Measurements from ENCODE around the gene RHOT2. TPM values are rescaled to one million over a fixed set of nuclear protein-coding genes. Genes with fewer than 3 reads are reported as not detected.

RHOT2 gene
- total RNA-seq, 2 experiments from 2014 or later: 123 to 128 TPM

DNA sequence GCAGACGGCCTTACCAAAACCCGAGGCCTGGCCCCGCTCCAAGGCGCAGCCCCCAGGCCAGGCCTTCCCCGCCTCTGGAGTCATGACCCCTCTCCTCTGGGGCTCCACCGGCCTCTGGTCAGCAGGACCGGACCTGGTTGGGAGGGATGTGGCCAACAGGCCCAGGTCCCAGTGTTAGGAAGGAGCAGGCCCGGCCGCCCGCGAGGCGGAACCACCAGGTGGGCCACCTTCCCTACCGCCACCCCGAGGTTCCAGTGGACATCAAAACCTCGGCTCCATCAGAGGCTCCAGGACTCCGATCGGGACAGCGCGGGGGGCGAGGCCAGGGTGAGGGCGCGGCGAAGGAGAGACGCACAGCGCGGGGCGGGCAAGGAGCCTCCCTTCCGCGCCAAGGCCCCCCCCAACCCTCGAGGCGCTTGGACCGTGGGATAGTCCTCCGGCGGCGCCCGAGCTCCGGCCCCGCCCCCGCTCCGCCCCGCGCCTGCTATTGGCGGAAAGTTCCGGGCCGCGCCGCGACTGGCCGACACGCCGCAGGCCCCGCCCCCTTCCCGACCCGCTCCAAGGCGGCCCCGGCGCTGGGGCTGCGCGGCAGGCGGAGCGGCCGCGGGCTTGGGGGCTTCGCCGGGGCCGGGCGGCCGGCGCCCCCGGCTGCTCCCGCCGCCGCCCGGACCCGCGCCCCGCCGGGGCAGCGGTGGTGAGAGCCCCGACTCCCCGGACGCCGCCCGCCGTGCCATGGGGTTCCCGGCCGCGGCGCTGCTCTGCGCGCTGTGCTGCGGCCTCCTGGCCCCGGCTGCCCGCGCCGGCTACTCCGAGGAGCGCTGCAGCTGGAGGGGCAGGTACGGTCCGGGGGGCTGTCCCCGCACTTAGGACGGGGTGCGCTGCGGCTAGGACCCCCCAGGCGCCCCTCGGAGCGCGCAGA, 46.9 kb downstream of the RHOT2 start, which contains the start of gene METRN:
METRN (plus strand) TSS at position 561 of the 919 bp plus-strand sequence; CDS start at position 733, 172 bp downstream.
- peak within 1 kb of the TSS; percentile 72 for H3K4me3 Mint-ChIP-seq
- no peaks in the 10 kb centered on the region for H3K36me3 Mint-ChIP-seq
- peaks cover 24% of the 10 kb centered on the region for H3K27me3 Mint-ChIP-seq
- DNase-seq: peak; percentile 96
- no peaks in the 10 kb centered on the region for H3K9me3 Mint-ChIP-seq
- peaks cover 15% of the 10 kb centered on the region for H3K4me1 Mint-ChIP-seq
- H3K27ac Mint-ChIP-seq: no peak within 1 kb of the TSS

DNA sequence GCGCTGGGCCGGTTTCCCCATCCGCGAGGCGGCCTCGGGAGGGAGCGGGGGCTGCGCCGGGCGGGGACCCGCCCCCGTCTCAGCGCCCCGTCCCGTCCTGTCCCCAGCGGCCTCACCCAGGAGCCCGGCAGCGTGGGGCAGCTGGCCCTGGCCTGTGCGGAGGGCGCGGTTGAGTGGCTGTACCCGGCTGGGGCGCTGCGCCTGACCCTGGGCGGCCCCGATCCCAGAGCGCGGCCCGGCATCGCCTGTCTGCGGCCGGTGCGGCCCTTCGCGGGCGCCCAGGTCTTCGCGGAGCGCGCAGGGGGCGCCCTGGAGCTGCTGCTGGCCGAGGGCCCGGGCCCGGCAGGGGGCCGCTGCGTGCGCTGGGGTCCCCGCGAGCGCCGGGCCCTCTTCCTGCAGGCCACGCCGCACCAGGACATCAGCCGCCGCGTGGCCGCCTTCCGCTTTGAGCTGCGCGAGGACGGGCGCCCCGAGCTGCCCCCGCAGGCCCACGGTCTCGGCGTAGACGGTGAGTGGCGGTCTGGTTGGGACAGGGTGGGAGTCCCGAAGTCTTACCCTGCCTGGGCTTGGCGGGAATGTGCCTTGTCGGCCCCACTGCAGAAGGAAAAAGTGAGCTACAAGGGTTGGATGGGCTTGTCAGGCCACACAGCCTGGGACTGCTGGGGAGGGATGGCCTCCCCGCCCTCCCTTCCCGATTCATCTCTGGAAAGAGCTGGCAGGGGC, 47.7 kb downstream of the RHOT2 start:
- H3K27me3 Mint-ChIP-seq: peaks cover 16% of the 10 kb centered on the region
- H3K4me1 Mint-ChIP-seq: peaks cover 20% of the 10 kb centered on the region
- H3K9me3 Mint-ChIP-seq: no peaks in the 10 kb centered on the region
- no peaks in the 10 kb centered on the region for H3K36me3 Mint-ChIP-seq
- peak overlapping the region; percentile 72 for H3K4me3 Mint-ChIP-seq
- DNase-seq: peak; percentile 42
- no peak overlapping the region for H3K27ac Mint-ChIP-seq

DNA sequence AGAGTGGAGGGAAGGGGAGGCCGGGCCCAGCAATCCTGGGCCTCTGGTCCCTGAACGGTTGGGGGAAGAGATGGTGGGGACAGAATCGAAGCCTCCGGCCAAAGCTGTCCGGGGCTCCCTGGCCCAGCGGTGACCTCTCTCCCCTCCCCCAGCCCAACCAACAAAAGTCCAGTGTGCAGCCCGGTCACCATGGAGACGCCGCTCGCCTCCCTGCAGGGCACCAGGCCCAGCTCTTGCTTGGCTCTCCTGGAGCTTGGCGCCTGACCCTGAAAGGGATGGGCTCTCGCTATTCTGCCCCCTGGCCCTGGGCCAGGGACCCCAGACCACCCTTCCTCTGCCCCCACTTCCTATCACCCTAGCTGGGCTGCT, 48.3 kb downstream of the RHOT2 start:
- Mint-ChIP-seq H3K27me3 (peaks cover 13% of the 10 kb centered on the region), H3K27ac (no peak overlapping the region)

DNA sequence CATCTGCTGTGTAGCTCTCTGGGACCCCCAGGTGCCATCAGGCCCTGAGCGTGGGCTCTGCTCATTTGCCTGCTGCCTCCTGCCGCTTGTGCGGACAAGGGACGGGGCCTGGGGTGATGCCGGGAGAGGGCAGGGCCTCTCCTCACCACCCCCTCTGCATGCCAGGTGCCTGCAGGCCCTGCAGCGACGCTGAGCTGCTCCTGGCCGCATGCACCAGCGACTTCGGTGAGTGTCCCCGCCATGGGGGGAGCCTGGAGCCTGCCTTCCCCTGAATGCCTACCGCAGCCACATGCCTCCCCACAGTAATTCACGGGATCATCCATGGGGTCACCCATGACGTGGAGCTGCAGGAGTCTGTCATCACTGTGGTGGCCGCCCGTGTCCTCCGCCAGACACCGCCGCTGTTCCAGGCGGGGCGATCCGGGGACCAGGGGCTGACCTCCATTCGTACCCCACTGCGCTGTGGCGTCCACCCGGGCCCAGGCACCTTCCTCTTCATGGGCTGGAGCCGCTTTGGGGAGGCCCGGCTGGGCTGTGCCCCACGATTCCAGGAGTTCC, 48.9 kb downstream of the RHOT2 start:
- no peaks in the 10 kb centered on the region for H3K36me3 Mint-ChIP-seq
- no peak for DNase-seq
- H3K4me3 Mint-ChIP-seq: no peak overlapping the region
- H3K27me3 Mint-ChIP-seq: peaks cover 11% of the 10 kb centered on the region
- no peak overlapping the region for H3K27ac Mint-ChIP-seq
- no peaks in the 10 kb centered on the region for H3K9me3 Mint-ChIP-seq
- peaks cover 20% of the 10 kb centered on the region for H3K4me1 Mint-ChIP-seq

More for the DNA sequence above, 48.3 kb downstream of the RHOT2 start:
- H3K9me3 Mint-ChIP-seq: no peaks in the 10 kb centered on the region
- H3K4me3 Mint-ChIP-seq: peak overlapping the region; percentile 72
- DNase-seq: no peak
- H3K36me3 Mint-ChIP-seq: no peaks in the 10 kb centered on the region
- H3K4me1 Mint-ChIP-seq: peaks cover 20% of the 10 kb centered on the region

GRCh38 chr16:717450-718245, 49.7 kb downstream of the RHOT2 start:
- H3K27me3 Mint-ChIP-seq: peaks cover 9% of the 10 kb centered on the region
- H3K4me1 Mint-ChIP-seq: peaks cover 20% of the 10 kb centered on the region
- H3K4me3 Mint-ChIP-seq: no peak overlapping the region
- DNase-seq: no peak
- H3K36me3 Mint-ChIP-seq: no peaks in the 10 kb centered on the region
- no peak overlapping the region for H3K27ac Mint-ChIP-seq
- no peaks in the 10 kb centered on the region for H3K9me3 Mint-ChIP-seq

DNA sequence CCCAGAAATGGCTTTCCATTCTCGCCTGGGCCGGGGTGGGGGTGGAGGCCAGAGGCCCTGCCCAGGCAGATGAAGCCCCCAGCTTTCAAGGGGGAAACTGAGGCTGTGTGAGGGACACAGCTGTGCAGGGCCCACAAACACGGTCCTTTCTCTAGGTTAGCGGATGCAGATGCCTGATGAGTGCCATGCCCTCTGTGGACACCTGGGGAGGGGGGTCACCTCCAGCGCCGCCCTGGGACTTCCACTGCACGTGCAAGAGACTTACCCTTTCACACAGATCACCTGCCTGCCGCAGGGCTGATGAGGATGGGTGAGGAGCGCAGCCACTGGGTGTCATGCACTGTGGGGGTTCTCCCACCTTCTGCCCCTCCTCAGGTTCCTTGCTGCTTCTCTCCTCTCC, 50.5 kb downstream of the RHOT2 start:
- Mint-ChIP-seq H3K4me3 (no peak overlapping the region), H3K27ac (no peak overlapping the region), H3K4me1 (peaks cover 20% of the 10 kb centered on the region), H3K9me3 (no peaks in the 10 kb centered on the region), H3K27me3 (peaks cover 4% of the 10 kb centered on the region), H3K36me3 (no peaks in the 10 kb centered on the region)
- no peak for DNase-seq

DNA sequence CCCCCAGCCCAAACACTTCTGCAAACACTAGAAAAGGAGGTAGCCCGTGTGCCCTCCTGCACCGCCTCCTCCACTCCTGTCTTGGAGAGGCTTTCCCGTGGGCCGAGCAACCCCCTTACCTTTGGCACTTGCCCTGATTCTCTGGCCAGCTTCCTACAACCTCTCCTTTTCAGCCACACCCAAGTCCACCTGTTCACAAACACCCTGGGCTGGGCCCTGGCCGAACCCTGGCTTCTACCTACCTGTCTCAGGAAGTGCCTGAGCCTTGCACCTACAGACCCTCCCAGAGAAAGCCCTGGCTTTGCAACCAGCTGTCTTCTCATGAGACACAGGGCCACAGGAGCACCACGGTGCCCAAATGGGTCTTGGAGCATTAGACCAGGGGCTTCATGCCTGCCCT, 51.0 kb downstream of the RHOT2 start:
- Mint-ChIP-seq H3K9me3 (no peaks in the 10 kb centered on the region), H3K27ac (peak overlapping the region; percentile 62), H3K4me1 (peaks cover 20% of the 10 kb centered on the region), H3K27me3 (peaks cover 3% of the 10 kb centered on the region), H3K36me3 (no peaks in the 10 kb centered on the region), H3K4me3 (peak overlapping the region; percentile 68)
- no peak for DNase-seq

- peaks cover 17% of the 10 kb centered on the region for H3K4me1 Mint-ChIP-seq
- no peaks in the 10 kb centered on the region for H3K27me3 Mint-ChIP-seq
- DNase-seq: peak; percentile 42
- H3K36me3 Mint-ChIP-seq: no peaks in the 10 kb centered on the region
- peak overlapping the region; percentile 87 for H3K4me3 Mint-ChIP-seq
- H3K9me3 Mint-ChIP-seq: no peaks in the 10 kb centered on the region
- peak overlapping the region; percentile 84 for H3K27ac Mint-ChIP-seq
Observed at GRCh38 chr16:719815-720446, 52.0 kb downstream of the RHOT2 start.

DNA sequence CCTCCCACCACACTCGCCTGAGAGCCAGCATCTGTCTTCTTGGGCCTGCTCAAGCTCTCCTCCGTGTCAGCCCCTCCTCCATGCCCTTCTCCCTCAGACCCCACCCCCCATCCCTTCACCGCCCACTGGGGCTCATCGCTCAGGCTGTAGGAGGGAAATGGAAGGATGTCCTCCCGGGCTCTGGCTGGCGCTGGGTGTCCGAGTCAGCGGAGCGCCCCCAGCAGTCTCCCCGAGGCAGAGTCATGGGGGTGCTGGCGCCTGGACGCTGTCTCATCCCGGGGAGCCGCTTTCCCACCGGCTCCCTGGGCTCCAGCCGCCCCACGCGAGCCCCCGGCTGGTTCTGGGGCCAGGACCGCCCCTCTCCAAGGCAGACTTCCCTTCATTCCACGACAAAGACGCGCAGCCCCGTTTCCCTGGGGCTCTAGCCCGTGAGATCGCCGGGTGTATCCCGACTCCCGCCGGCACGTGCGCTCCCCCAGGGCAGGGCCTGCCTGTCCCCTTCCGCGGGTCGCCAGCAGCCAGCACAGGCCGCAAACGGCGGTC, 52.6 kb downstream of the RHOT2 start:
- DNase-seq: peak; percentile 76
- Mint-ChIP-seq H3K27me3 (no peaks in the 10 kb centered on the region), H3K36me3 (no peaks in the 10 kb centered on the region), H3K4me3 (peak overlapping the region; percentile 87), H3K9me3 (no peaks in the 10 kb centered on the region), H3K27ac (peak overlapping the region; percentile 84), H3K4me1 (peaks cover 17% of the 10 kb centered on the region)

DNA sequence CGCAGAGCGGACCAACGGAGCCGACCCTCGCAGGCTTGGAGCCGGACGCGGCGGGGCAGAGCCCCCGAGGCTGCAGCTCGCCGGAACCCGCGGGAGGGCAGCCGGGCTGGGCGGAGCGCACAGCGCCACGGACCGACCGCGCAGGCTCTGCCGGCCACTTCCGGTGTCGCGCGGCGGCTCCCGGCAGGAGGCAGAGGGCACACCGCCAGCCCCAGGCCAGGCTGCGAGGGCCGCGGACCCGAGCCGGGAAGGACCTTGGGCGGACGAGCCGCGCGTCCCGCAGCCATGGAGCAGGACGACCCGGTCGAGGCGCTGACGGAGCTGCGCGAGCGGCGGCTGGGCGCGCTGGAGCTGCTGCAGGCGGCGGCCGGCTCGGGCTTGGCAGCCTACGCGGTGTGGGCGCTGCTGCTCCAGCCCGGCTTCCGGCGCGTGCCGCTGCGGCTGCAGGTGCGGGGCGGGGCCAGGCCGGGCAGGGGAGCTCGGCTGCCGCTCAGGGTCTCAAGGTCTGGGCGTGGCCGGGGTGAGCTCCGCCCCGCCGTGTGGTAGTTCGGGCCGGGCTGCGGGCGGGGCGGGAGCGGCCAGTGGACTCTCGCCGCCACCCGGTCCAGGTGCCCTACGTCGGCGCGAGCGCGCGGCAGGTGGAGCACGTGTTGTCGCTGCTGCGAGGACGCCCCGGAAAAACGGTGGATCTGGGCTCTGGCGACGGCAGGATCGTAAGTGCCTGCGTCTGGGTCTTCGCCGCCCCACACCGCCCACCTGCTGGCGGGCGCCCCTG, 53.2 kb downstream of the RHOT2 start, which contains the start of gene ANTKMT:
ANTKMT (plus strand) TSS at position 157 of the 775 bp plus-strand sequence; CDS start at position 286, 129 bp downstream.
- peak within 1 kb of the TSS; percentile 84 for H3K27ac Mint-ChIP-seq
- H3K9me3 Mint-ChIP-seq: no peaks in the 10 kb centered on the region
- peak within 1 kb of the TSS; percentile 87 for H3K4me3 Mint-ChIP-seq
- DNase-seq: peak; percentile 92
- H3K36me3 Mint-ChIP-seq: no peaks in the 10 kb centered on the region
- H3K4me1 Mint-ChIP-seq: peaks cover 17% of the 10 kb centered on the region
- H3K27me3 Mint-ChIP-seq: no peaks in the 10 kb centered on the region

DNA sequence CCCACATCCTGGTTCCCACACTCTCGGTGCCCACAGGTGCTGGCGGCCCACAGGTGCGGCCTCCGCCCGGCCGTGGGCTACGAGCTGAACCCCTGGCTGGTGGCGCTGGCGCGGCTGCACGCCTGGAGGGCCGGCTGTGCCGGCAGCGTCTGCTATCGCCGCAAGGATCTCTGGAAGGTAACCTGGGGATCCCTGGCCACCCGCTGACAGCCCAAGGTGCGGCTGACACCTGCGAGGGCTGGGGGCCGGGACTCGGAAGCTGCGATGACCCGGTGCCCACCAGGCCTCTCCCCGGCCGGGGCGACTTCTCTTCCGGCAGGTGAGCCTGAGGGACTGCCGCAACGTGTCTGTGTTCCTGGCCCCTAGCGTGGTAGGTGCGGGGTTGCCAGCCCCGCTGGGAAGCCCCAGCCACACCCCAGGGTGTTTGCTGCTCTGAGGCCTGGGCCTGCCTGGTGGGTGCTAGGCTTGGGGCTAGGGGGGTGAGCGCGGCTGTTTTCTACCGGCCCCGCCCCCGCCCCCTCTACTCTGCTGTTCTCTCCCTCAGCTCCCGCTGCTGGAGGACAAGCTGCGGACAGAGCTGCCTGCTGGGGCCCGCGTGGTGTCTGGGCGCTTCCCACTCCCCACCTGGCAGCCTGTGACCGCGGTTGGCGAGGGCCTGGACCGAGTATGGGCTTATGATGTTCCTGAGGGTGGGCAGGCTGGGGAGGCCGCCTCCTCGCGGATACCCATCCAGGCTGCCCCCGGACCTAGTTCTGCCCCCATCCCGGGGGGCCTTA, 54.0 kb downstream of the RHOT2 start:
- H3K4me1 Mint-ChIP-seq: peaks cover 20% of the 10 kb centered on the region
- H3K4me3 Mint-ChIP-seq: peak overlapping the region; percentile 60
- H3K27ac Mint-ChIP-seq: no peak overlapping the region
- peak; percentile 48 for DNase-seq
- no peaks in the 10 kb centered on the region for H3K9me3 Mint-ChIP-seq
- H3K36me3 Mint-ChIP-seq: no peaks in the 10 kb centered on the region
- no peaks in the 10 kb centered on the region for H3K27me3 Mint-ChIP-seq

GRCh38 chr16:722835-723633, 55.1 kb downstream of the RHOT2 start:
- peaks cover 20% of the 10 kb centered on the region for H3K4me1 Mint-ChIP-seq
- peak overlapping the region; percentile 22 for H3K4me3 Mint-ChIP-seq
- no peak overlapping the region for H3K27ac Mint-ChIP-seq
- H3K9me3 Mint-ChIP-seq: no peaks in the 10 kb centered on the region
- no peak for DNase-seq
- no peaks in the 10 kb centered on the region for H3K36me3 Mint-ChIP-seq
- no peaks in the 10 kb centered on the region for H3K27me3 Mint-ChIP-seq
